Measurements from ENCODE around the gene TEDC2.
"Not testable (repeated sequence)": the region's sequence is repeated elsewhere in the genome, so short reads cannot be mapped to it uniquely, and the experiment has no call there.

The TEDC2 gene

GRCh38 chr16:2459647-2460390 is at the start of gene TEDC2:
Gene TEDC2, plus strand, starts transcription at chr16:2460109. Its CDS starts 36 bp downstream, at chr16:2460145.
- DNase-seq: peak; percentile 98

GRCh38 chr16:2415085-2415484 is 44.8 kb upstream of the TEDC2 start:
- DNase-seq: no peak

GRCh38 chr16:2420035-2420434 is 39.9 kb upstream of the TEDC2 start:
- DNase-seq: no peak

- no peak for DNase-seq
Measured at GRCh38 chr16:2422123-2422867, 37.6 kb upstream of the TEDC2 start.

GRCh38 chr16:2424061-2425007 is 35.6 kb upstream of the TEDC2 start:
- no peak for DNase-seq

- no peak for DNase-seq
Measured at GRCh38 chr16:2425008-2425518, 34.8 kb upstream of the TEDC2 start.

GRCh38 chr16:2425825-2426430 is 34.0 kb upstream of the TEDC2 start:
- no peak for DNase-seq

GRCh38 chr16:2426941-2427361 is 33.0 kb upstream of the TEDC2 start:
- no peak for DNase-seq

- DNase-seq: no peak
Measured at GRCh38 chr16:2427526-2427925, 32.4 kb upstream of the TEDC2 start.

- no peak for DNase-seq
Measured at GRCh38 chr16:2428051-2428783, 31.7 kb upstream of the TEDC2 start.

- no peak for DNase-seq
Measured at GRCh38 chr16:2428784-2429033, 31.2 kb upstream of the TEDC2 start.

- DNase-seq: peak; percentile 98
Measured at GRCh38 chr16:2429034-2429770, 30.7 kb upstream of the TEDC2 start, which contains the start of gene CCNF. Gene CCNF, plus strand, starts transcription at chr16:2429447. Its CDS starts 35 bp downstream, at chr16:2429482.

GRCh38 chr16:2429771-2430663 is 29.9 kb upstream of the TEDC2 start:
- DNase-seq: no peak

GRCh38 chr16:2432286-2432685 is 27.6 kb upstream of the TEDC2 start:
- no peak for DNase-seq

- no peak for DNase-seq
Measured at GRCh38 chr16:2432801-2433505, 27.0 kb upstream of the TEDC2 start.

- not testable (repeated sequence) for DNase-seq
Measured at GRCh38 chr16:2435236-2435635, 24.7 kb upstream of the TEDC2 start.

- no peak for DNase-seq
Measured at GRCh38 chr16:2436110-2436509, 23.8 kb upstream of the TEDC2 start.

- no peak for DNase-seq
Measured at GRCh38 chr16:2437032-2437790, 22.7 kb upstream of the TEDC2 start.

- no peak for DNase-seq
Measured at GRCh38 chr16:2438121-2438520, 21.8 kb upstream of the TEDC2 start.

Measured in activated CD8-positive, alpha-beta memory T cell treated with anti-CD3 and anti-CD28 coated beads, Interleukin-2, amount 50 U/mL, for 4 hours (primary cell).